Activated T-cell treated with anti-CD3 and anti-CD28 coated beads, Interleukin-2, amount 50 U/mL, for 48 hours (primary cell): ENCODE data around the gene NOCT.
A peak's percentile ranks its signal among the peaks of the same experiment; 100 is the strongest.
"Not testable (repeated sequence)": the region's sequence is repeated elsewhere in the genome, so short reads cannot be mapped to it uniquely, and the experiment has no call there.

Source experiments
- DNase-seq, 2 experiments: peaks; one replicate each; pipeline ENCODE4 v3.0.0-alpha.2; 2020

Gene NOCT

GRCh38 chr4:139015269-139015947 is at the start of gene NOCT:
NOCT (plus strand) TSS chr4:139015781; CDS start chr4:139015982, 201 bp downstream.
- peak; percentile 93 to 94 for DNase-seq

- DNase-seq = no peak
Measured at GRCh38 chr4:138967313-138967712, 48.3 kb upstream of the NOCT start.

- no peak for DNase-seq
Measured at GRCh38 chr4:138972956-138973801, 42.4 kb upstream of the NOCT start.

GRCh38 chr4:138975225-138975624 is 40.4 kb upstream of the NOCT start:
- DNase-seq = no peak

- DNase-seq = no peak
Measured at GRCh38 chr4:138976526-138976925, 39.1 kb upstream of the NOCT start.

- no peak for DNase-seq
Measured at GRCh38 chr4:138977524-138977923, 38.1 kb upstream of the NOCT start.

- DNase-seq = no peak
Measured at GRCh38 chr4:138978028-138978585, 37.5 kb upstream of the NOCT start.

GRCh38 chr4:138978600-138978999 is 37.0 kb upstream of the NOCT start:
- no peak for DNase-seq

- DNase-seq = no peak
Measured at GRCh38 chr4:138979742-138980141, 35.8 kb upstream of the NOCT start.

GRCh38 chr4:138981930-138982390 is 33.6 kb upstream of the NOCT start:
- no peak for DNase-seq

GRCh38 chr4:138982754-138983153 is 32.8 kb upstream of the NOCT start:
- DNase-seq = no peak

GRCh38 chr4:138983690-138984089 is 31.9 kb upstream of the NOCT start:
- DNase-seq = no peak

GRCh38 chr4:138984647-138985046 is 30.9 kb upstream of the NOCT start:
- DNase-seq = no peak

GRCh38 chr4:138992676-138993075 is 22.9 kb upstream of the NOCT start:
- DNase-seq = no peak

GRCh38 chr4:138996090-138996489 is 19.5 kb upstream of the NOCT start:
- DNase-seq = no peak

- no peak for DNase-seq
Measured at GRCh38 chr4:138999666-139000065, 15.9 kb upstream of the NOCT start.

GRCh38 chr4:139000134-139000533 is 15.4 kb upstream of the NOCT start:
- DNase-seq = not testable (repeated sequence)

GRCh38 chr4:139001430-139001829 is 14.2 kb upstream of the NOCT start:
- DNase-seq = not testable (repeated sequence)

GRCh38 chr4:139003668-139004067 is 11.9 kb upstream of the NOCT start:
- not testable (repeated sequence) for DNase-seq

GRCh38 chr4:139005774-139006173 is 9.8 kb upstream of the NOCT start:
- no peak for DNase-seq

- no peak for DNase-seq
Measured at GRCh38 chr4:139007640-139008039, 7.9 kb upstream of the NOCT start.

- not testable (repeated sequence) for DNase-seq
Measured at GRCh38 chr4:139008278-139008677, 7.3 kb upstream of the NOCT start.

GRCh38 chr4:139009702-139010101 is 5.9 kb upstream of the NOCT start:
- no peak for DNase-seq
